ENCODE results near the gene PSMB3.
"Not testable (repeated sequence)": the region's sequence is repeated elsewhere in the genome, so short reads cannot be mapped to it uniquely, and the experiment has no call there.

Gene PSMB3

DNA sequence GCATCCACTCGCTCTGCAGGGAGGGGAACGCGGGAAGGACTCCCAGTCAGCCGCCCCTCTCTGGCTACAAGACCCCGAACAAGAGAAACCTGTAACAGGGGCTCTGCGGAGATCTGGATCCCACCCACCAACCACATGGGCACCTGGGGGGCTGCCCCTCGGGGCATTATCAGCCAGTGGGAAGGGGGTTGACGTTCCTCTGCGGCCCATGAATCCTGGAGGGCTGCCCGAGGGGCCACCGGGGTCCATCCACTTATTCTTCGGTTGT is 2.6 kb upstream of the PSMB3 start:
- no peak for DNase-seq

DNA sequence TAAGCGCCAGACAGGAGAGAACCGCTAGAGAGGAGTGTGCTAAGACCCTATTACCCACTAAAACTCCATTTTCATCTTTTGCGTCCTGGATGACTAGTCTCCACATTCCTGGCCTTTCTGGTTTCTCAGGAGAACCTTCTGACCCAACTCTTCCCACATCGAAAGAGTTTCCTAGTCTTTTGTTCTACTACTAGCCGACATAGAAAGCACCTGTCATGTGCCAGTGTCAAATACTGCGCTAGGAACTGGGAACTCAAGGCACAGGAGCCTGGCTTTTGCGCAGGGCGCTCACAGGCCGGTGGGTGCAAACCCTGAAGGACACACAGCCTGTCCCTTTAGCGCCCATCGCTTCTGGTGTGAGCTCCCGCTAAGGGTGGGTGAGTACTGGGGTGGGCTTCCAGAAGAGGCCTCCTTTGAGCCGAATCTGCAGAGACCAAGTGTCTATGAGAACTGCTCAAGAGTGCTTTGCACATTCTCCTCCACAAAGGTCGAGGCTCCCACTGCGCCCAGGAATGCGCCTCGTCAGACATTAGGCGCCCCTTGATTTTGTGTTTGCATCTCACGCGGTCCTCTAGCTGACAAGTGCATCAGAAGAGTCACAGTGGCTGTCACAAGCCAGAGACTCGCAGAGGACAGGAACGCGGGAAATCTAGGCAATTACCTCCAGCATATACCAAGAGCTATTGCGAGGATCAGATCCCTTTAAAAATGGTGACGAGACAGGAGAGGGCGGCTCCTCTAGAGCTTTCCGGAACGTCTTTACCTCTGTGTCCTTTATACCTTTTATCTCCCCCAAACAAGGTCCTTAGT is 2.0 kb upstream of the PSMB3 start:
- DNase-seq = no peak

DNA sequence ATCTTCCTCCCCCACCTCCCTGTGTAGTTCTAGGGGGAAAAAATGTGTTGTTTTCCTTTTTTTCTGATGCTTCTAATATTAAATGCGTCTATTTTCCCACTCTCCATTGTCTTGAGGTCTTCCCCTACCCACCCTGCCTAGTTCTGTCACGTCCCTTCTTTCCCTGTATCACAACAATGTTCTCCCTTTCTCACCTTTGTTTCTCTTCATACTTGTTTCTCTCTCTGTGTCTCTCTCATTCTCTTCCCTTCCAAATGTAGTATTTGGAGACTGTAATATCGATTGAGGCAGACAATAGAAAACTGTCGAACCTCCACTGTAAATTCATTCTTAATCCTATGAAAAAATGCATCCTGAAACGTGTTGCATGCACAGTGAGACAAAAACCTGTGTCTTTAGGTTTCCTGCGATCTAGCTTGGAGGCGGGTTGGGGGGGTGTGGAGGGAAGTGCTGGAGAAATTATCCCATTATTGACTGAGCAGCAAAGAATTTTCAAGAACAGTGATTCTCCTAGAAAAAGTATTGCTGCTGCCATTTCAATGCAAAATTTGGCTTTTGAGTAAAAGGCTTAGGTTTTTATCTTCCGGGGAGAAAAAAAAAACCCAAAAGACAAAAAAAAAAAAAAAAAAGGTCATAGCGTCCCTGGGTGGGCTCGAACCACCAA is 1.3 kb upstream of the PSMB3 start:
- DNase-seq = no peak

DNA sequence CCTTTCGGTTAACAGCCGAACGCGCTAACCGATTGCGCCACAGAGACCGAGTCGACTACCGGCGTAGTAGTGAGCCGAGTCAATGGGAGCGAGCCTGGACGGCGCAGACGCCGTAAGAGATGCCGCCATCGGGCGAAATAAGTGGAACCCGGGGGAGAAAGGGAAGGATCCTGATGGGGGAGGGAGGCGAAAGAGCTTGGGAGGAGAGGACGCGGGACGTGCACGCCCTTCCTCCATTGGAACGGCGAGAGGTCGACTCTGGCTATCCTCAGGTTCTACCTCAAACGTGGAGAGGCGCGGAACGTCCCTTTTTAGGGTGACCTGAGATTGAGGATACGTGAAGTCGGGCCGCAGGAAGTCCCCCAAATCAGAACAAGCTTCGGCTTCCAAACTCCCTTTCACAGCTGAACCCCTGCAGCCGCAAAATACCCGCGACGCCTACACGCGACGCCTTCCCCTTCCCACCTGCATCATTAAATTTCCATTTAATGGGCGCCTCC is 683 bp upstream of the PSMB3 start:
- DNase-seq = peak; percentile 87

DNA sequence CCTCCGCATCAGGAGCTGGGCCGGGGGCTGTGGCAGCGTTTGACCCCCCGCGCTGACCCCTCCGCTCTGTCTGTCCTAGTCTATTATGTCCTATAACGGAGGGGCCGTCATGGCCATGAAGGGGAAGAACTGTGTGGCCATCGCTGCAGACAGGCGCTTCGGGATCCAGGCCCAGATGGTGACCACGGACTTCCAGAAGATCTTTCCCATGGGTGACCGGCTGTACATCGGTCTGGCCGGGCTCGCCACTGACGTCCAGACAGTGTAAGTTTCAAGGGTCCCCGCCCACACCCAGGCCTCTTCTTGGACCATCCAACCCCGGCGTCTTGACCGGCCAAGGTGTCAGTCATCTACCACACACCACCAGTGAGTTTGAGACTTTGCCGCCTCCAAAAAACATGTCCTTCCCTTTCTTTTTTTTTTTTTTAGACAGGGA is 548 bp downstream of the PSMB3 start:
- no peak for DNase-seq

DNA sequence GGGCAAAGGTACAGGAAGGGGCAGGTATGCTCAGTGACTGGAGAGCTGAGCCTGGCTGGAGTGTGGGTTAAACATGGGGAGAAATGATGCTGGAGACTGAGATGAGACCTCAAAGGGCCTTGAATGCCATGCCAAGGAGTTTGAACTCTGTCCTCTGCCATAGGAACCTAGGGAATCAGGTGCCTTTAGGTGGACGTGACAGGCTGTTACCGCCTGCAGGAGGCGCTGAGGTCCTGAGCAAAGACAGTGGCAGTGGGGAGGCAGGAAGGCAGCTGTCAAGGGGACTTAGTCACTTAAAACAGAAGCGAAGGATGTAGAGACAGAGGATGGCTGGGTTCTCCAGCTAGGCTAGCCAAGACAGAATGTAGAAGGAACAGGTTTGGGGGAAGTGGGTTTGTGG is 9.1 kb downstream of the PSMB3 start:
- DNase-seq = peak; percentile 37

DNA sequence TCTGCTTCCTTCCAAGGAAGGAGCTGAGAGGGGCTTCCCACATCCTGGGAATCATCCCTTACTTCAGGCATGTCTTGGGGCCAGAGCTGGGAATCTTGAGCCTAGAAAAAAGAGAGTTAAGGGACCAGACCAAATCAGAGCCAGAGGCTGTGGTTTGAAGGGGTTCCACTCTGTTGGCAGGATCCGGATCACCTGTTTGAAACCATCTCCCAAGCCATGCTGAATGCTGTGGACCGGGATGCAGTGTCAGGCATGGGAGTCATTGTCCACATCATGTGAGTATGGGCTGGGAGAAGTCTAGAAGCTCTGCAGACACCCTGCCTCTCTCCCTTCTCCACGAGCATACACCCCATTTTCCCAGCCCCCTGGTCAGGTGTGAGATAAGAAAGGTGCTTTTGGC is 9.7 kb downstream of the PSMB3 start:
- DNase-seq = no peak

DNA sequence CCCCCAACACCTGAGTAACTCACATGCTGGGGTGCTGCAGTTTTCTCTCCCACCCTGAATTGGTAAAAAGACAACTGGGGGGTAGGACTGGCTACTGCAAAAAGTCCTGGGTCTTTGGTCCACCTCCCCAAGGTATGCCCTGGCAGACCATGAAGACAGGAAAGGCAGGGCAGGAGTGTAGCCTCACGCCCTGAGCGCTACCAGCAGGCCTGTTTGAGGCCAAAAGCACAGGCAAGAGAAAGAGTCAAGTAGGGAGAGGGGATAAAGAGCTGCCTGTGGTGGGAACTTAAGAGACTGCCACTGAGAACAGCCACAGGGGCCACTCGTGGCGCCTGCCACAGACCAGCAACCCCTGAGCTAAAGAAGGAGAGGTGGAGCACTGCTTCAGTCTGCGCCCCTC is 13.8 kb downstream of the PSMB3 start:
- no peak for DNase-seq

DNA sequence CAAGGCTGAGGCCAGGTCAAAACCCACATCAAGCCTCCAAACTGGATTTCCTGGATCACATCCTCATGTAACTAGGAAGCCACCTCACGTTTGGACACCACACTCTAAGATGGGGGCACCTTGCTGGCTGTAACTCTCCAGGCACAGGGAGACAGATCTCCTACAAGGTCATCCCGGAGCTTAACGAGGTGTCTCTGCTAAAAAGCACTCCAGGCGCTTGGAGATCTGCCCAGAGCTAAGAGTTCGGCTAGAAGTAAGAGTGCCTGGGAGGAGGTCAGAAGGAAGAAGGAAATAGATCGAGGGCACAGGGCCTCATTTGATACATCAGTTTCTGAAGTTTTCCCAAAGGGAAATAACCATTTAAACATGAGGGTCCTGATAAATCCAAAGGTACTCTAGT is 15.9 kb downstream of the PSMB3 start:
- no peak for DNase-seq

DNA sequence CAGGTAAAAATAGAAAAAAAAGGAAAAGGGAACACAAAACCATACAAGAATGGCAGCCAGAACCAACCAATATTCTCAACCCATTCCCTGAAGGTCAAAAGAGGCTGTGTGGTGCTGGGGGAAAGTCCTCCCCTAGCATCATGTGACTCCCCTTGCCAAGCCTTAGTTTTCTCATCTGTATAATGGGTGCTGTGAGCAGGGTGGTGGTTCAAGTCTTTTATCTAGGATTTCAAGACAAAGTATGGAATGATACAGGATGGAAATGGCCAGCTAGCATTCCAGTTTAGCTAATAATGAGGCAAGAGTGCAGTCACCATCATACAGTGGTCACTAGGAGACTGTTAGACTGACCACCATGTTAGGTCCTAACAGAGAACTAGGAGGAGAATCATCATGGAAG is 20.7 kb downstream of the PSMB3 start:
- no peak for DNase-seq

DNA sequence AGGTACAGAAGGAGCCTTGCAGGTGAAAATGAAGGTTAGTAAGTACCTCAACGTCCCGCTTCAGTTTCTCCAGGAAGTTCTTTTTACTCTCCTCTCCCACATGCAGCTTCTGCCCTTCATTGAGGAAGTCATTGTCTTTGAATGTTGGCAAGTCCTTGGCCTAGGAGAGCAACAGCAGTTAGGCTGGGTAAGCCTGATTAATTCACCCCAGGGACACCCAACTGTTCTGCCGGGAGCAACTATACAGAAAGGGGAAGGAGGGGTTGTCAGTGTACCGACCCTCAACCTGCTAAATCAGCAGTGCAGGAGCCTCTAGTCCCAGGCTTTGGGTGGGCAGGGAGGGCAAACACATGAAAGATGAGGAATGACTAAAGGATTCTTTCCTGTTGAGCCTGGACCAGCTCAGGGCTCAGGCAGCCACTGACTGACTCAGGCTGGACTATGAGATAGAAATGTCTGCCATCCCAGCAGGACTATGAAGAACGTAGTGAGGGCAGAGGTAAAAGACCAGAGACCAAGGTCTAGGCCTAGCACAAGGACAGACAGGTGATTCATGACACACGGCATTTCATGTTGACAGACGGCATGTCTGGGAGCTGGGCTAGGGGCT is 25.2 kb downstream of the PSMB3 start:
- DNase-seq = no peak

DNA sequence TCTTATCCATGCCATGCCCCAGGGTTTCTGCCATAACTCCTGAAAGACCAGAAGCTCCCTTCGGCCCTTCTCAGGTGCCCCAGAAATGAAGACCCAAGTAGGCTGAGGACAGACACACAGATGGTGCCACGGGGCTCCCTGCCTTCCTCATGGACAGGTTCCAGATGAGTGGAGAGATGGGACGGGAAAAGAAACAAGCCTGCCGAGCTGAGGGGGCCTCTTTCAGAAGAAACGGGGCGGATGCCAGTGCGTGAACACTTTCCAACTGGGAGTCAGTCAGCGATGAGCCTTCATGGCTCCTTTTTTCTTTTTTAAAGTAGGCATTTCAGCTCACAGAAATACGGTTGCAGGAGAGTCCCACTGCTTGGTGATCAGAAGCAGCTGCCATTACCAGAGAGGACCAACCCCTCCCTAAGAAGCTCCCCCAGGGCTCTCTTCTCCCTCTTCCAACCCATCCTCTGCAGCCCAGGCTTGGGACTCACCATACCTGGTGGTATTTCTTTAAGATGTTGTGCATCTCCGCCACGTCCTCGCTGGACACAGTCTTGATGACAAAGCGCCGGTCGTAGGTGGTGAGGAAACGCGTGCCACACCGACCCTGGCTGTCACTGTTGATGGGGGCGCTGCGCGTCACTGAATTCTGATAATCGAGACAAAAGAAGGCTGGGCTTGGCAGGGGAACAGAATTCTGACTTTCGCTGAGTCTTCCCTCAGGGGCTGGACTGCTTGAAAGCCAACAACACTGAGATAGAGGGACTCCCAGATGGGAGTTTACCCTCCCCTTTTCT is 27.6 kb downstream of the PSMB3 start:
- no peak for DNase-seq

DNA sequence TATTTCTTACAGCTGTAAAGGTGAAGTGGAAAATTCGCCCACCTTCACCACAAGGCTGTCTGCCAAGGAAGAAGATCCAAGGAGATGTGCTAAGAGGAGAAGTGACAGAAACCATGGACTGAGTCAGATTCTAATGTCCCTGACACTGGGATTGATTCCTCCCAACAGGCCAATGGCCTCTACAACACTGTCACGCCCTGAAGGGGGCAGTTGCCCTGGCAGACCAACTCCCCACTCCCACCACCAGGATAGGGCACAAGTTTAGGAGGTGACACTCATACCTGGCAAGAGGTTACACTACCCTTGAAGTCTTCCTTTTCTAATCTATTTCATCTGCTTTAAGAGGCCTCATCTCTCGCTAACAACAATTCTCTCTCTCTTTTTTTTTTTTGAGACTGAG is 30.7 kb downstream of the PSMB3 start:
- no peak for DNase-seq

DNA sequence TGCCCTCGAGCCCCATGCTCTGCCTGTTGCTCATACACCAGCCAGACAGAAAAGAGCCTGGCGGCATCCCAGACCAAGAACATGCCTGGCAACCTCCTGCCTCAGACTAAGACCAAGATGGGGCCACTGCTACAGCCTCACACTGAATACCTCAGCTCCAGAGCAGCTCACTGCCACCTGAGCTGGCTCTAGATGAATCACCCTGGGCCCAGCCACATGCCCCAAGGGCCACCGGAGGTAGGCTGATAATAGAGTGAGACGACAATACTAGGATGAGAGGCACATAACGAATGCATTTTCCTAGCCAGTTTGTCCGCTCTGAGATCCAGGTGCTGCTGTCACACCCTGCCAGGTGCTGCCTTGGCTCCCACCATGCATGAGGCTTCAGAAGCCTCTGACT is 33.8 kb downstream of the PSMB3 start:
- no peak for DNase-seq

DNA sequence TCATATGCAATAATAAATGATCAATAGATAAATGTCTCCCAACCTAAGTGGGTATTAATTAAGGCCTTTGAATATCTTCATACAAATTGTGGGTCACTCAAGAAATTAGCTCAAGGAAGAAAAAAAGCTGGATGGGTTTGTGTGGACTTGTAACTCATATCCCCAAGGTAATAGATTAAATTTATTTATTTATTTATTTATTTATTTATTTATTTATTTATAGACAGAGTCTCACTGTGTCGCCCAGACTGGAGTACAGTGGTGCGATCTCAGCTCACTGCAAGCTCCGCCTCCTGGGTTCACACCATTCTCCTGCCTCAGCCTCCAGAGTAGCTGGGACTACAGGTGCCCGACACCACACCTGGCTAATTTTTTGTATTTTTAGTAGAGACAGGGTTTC is 35.5 kb downstream of the PSMB3 start:
- not testable (repeated sequence) for DNase-seq

DNA sequence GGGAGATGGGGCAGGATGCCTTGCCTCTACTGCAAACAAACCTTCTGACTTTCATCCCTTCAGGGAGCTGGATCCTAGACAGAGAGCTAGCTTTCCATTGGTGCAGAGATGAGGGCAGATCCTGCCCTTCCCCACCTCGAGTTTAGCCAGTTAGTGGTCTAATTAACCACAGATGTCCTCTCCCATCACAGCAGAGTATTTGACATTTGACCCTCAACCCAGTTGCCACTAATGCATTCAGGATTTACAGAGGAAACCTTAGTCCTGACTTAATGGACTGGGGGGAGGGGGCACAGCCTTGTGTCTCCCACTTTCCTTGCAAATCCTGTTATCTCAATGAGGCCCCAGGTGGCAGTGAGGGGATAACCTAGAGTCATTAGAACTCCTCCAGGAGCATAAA is 36.6 kb downstream of the PSMB3 start:
- DNase-seq = peak; percentile 11

DNA sequence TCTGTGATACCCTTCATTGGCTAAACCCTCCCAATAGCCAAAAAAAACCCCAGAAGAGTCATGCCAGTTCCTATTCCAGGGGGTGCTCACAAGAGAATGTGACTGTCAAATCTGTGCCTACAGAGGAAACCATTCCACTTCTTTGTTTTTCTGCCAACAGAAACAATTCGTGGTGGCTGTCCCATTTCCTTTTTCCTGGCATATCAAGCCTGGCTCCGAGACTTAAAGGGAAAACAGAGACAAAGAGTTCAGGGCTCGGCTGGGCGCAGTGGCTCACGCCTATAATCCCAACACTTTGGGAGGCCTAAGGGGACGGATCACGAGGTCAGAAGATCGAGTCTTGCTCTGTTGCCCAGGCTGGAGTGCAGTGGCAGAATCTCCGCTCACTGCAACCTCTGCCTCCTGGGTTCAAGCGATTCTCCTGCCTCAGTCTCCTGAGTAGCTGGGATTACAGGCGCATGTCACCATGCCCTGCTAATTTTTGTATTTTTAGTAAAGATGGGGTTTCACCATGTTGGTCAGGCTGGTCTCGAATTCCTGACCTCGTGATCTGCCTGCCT is 37.7 kb downstream of the PSMB3 start:
- DNase-seq = not testable (repeated sequence)

DNA sequence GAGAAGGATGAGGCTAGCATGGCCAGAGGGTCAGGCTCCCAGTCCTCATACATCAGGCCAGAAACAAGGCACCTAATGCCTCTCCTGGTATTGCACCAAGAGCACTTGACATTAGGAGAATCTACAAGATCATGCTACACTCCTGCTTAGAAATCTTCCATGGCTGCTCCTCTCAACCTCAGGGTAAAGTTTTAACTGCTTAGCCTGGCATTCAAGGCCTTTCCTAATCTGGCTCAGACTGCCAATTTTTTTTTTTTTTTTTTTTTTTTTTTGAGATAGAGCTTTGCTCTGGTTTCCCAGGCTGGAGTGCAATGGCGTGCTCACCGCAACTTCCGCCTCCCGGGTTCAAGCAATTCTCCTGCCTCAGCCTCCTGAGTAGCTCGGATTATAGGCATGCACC is 38.6 kb downstream of the PSMB3 start:
- no peak for DNase-seq

DNA sequence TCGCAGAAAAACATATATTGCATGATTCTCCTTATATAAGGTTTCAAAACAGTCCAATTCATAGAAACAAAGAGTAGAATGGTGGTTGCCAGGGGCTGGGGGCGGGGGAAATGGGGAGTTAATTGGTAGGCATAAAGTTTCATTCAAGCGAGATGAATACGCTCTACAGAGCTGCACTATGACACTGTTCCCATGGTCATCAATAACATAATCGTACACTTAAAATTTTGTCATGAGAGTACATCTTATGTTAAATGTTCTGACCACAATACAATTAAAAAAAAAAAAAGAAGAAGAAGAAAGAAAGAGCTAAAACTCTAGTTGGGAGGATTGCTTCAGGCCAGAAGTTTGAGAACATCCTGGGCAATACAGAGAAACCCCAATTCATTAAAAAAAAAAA is 41.7 kb downstream of the PSMB3 start:
- DNase-seq = no peak

DNA sequence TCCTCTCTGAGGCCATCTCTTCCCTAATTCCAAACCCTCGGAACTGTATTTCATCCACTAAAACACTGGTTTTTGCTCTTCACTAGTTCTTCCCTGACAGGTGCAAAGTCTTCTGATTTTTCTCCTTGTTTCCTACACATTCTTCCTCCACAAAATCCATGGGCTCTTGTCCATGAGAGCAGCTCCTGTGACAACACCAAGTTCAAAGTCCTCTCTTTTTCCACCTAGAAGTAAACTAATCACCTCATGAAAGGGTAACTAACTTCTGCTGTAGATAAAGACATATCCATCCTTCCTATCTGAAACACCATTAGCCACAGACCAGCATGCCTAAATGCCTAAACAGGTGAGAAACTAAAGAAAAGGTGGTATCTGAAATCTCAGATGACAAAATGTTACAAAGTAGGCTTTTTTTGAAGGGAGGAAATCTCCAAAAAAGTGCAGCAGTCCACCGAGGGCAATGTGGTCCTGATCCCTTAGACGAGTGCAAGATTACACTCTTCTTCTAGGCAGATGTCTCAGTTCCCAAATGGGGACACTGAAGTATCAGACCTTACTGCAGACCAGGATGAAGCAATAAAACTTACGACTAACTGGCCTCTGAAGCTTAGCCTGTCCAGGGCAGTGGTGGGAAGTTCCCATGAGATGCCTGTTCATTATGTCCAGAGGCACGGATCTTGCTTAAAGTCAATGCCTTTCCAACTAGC is 44.1 kb downstream of the PSMB3 start:
- no peak for DNase-seq

DNA sequence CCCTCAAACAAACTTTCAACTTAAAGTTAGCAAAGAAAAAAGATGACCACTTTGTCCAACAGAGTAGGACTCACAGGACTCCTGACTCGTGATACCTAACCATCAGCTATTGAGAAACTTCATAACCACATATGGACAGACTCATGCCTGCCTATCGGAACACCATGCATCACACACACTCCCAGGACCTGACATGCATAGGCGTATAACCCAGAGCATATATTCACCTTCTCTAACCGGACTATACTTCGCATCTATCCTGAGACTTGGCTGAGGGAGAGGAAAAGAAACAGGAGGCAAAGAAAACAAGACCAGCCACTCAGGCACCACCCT is 44.6 kb downstream of the PSMB3 start:
- no peak for DNase-seq

DNA sequence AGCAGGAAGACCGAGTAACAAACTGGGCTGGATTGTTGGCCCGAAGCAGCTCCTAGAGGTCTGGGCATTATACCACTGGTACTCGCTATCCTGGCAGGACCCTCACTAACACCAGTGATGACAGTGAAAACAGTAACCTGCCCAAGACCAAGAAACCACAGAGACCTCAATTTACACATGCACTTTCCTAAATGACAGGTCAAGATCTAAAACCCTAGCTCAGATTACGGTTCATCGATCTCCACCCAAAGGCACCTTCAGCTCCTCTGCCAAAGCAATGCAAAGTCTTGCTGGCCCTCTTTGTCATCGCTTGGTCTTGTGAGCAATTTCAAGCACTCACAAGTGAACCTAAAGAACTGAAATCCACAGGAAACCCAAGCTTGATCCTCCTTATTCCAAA is 45.3 kb downstream of the PSMB3 start:
- DNase-seq = no peak

Data from fibroblast of skin of right biceps (primary cell).